G401 (cell line): Measurements from ENCODE around the gene PLXNA4. TPM values are rescaled to one million over a fixed set of nuclear protein-coding genes. Genes with fewer than 3 reads are reported as not detected.

Experiments
- DNase-seq: peaks from one replicate; pipeline ENCODE4 v3.0.0-alpha.2; 2015; ENCODE audit warnings: low spot score
- in situ Hi-C: cut with HindIII; loops from 2 replicates; pipeline ENCODE4 v1.10.0; 2016; ENCODE audit warnings: low sequenced_read_pairs, mixed read lengths
- total RNA-seq: library from RNA; depleted of rRNA; stranded (reverse); fragments of >200 nt; shearing (Covaris generic); gene quantifications from 2 replicates; pipeline ENCODE4 v1.2.3, GENCODE V29; 2014

Gene PLXNA4
- total RNA-seq, 1 experiment from 2014 or later: under 0.01 TPM

- in situ Hi-C loops: no loop called here
- DNase-seq: peak; percentile 15
Observed at GRCh38 chr7:132276976-132277725, 299.1 kb downstream of the PLXNA4 start.

GRCh38 chr7:132276234-132276630 is 300.0 kb downstream of the PLXNA4 start:
- DNase-seq: no peak
- in situ Hi-C loops: no loop called here

- in situ Hi-C loops: no loop called here
- DNase-seq: no peak
Observed at GRCh38 chr7:132275416-132276233, 300.6 kb downstream of the PLXNA4 start.

GRCh38 chr7:132272763-132273371 is 303.4 kb downstream of the PLXNA4 start:
- DNase-seq: no peak
- in situ Hi-C loops: no loop called here

GRCh38 chr7:132270517-132270916 is 305.8 kb downstream of the PLXNA4 start:
- in situ Hi-C loops: no loop called here
- no peak for DNase-seq

- in situ Hi-C loops: no loop called here
- no peak for DNase-seq
Observed at GRCh38 chr7:132269718-132270117, 306.6 kb downstream of the PLXNA4 start.

GRCh38 chr7:132263151-132263550 is 313.1 kb downstream of the PLXNA4 start:
- in situ Hi-C loops: no loop called here
- DNase-seq: no peak

- no peak for DNase-seq
- in situ Hi-C loops: no loop called here
Observed at GRCh38 chr7:132262160-132262470, 314.2 kb downstream of the PLXNA4 start.

GRCh38 chr7:132261327-132262159 is 314.7 kb downstream of the PLXNA4 start:
- in situ Hi-C loops: no loop called here
- no peak for DNase-seq

- in situ Hi-C loops: no loop called here
- no peak for DNase-seq
Observed at GRCh38 chr7:132258231-132258630, 318.0 kb downstream of the PLXNA4 start.

- in situ Hi-C loops: no loop called here
- no peak for DNase-seq
Observed at GRCh38 chr7:132257253-132257652, 319.0 kb downstream of the PLXNA4 start.

GRCh38 chr7:132256721-132257212 is 319.5 kb downstream of the PLXNA4 start:
- DNase-seq: no peak
- in situ Hi-C loops: no loop called here

- in situ Hi-C loops: no loop called here
- DNase-seq: peak; percentile 41
Observed at GRCh38 chr7:132255898-132256297, 320.4 kb downstream of the PLXNA4 start.

- no peak for DNase-seq
- in situ Hi-C loops: no loop called here
Observed at GRCh38 chr7:132255115-132255797, 321.0 kb downstream of the PLXNA4 start.

GRCh38 chr7:132254455-132254854 is 321.8 kb downstream of the PLXNA4 start:
- DNase-seq: no peak
- in situ Hi-C loops: no loop called here

GRCh38 chr7:132252793-132253100 is 323.5 kb downstream of the PLXNA4 start:
- in situ Hi-C loops: no loop called here

GRCh38 chr7:132251327-132251659 is 325.0 kb downstream of the PLXNA4 start:
- in situ Hi-C loops: no loop called here
- DNase-seq: peak; percentile 95

More at GRCh38 chr7:132252793-132253100, 323.5 kb downstream of the PLXNA4 start:
- DNase-seq: no peak

GRCh38 chr7:132250480-132251326 is 325.6 kb downstream of the PLXNA4 start:
- in situ Hi-C loops: no loop called here
- DNase-seq: peak; percentile 12
